ENCODE measurements around the gene TNFAIP3.

Gene TNFAIP3

GRCh38 chr6:137896647-137897046 lies 29.6 kb downstream of the TNFAIP3 start:
- DNase-seq (ENCODE audit: low read depth in 1 of 2, low spot score in 1 of 2) = no peak

- no peak for DNase-seq (ENCODE audit: low read depth in 1 of 2, low spot score in 1 of 2)
These were observed 33.8 kb downstream of the TNFAIP3 start for GRCh38 chr6:137900815-137901214.

- no peak for DNase-seq (ENCODE audit: low read depth in 1 of 2, low spot score in 1 of 2)
These were observed 34.4 kb downstream of the TNFAIP3 start for GRCh38 chr6:137901454-137901853.

- DNase-seq (ENCODE audit: low read depth in 1 of 2, low spot score in 1 of 2) = no peak
These were observed 35.6 kb downstream of the TNFAIP3 start for GRCh38 chr6:137902699-137903098.

- DNase-seq (ENCODE audit: low read depth in 1 of 2, low spot score in 1 of 2) = no peak
These were observed 36.3 kb downstream of the TNFAIP3 start for GRCh38 chr6:137903274-137903932.

GRCh38 chr6:137903933-137904821 lies 37.1 kb downstream of the TNFAIP3 start:
- DNase-seq (ENCODE audit: low read depth in 1 of 2, low spot score in 1 of 2) = no peak

GRCh38 chr6:137904822-137905617 lies 38.0 kb downstream of the TNFAIP3 start:
- peak; percentile 28 to 73 for DNase-seq (ENCODE audit: low read depth in 1 of 2, low spot score in 1 of 2)

GRCh38 chr6:137906020-137906472 lies 39.0 kb downstream of the TNFAIP3 start:
- no peak for DNase-seq (ENCODE audit: low read depth in 1 of 2, low spot score in 1 of 2)

GRCh38 chr6:137907170-137907569 lies 40.1 kb downstream of the TNFAIP3 start:
- no peak for DNase-seq (ENCODE audit: low read depth in 1 of 2, low spot score in 1 of 2)

- DNase-seq (ENCODE audit: low read depth in 1 of 2, low spot score in 1 of 2) = no peak
These were observed 42.5 kb downstream of the TNFAIP3 start for GRCh38 chr6:137909533-137909932.

- no peak for DNase-seq (ENCODE audit: low read depth in 1 of 2, low spot score in 1 of 2)
These were observed 43.4 kb downstream of the TNFAIP3 start for GRCh38 chr6:137910424-137910834.

GRCh38 chr6:137910843-137911456 lies 43.9 kb downstream of the TNFAIP3 start:
- no peak for DNase-seq (ENCODE audit: low read depth in 1 of 2, low spot score in 1 of 2)

- no peak for DNase-seq (ENCODE audit: low read depth in 1 of 2, low spot score in 1 of 2)
These were observed 44.7 kb downstream of the TNFAIP3 start for GRCh38 chr6:137911675-137912191.

GRCh38 chr6:137912813-137913212 lies 45.8 kb downstream of the TNFAIP3 start:
- no peak for DNase-seq (ENCODE audit: low read depth in 1 of 2, low spot score in 1 of 2)

GRCh38 chr6:137913434-137913833 lies 46.4 kb downstream of the TNFAIP3 start:
- no peak for DNase-seq (ENCODE audit: low read depth in 1 of 2, low spot score in 1 of 2)

- no peak for DNase-seq (ENCODE audit: low read depth in 1 of 2, low spot score in 1 of 2)
These were observed 47.0 kb downstream of the TNFAIP3 start for GRCh38 chr6:137913996-137914529.

GRCh38 chr6:137914530-137915193 lies 47.6 kb downstream of the TNFAIP3 start:
- no peak for DNase-seq (ENCODE audit: low read depth in 1 of 2, low spot score in 1 of 2)

- DNase-seq (ENCODE audit: low read depth in 1 of 2, low spot score in 1 of 2) = no peak
These were observed 48.7 kb downstream of the TNFAIP3 start for GRCh38 chr6:137915790-137916189.

GRCh38 chr6:137917551-137918325 lies 50.7 kb downstream of the TNFAIP3 start:
- DNase-seq (ENCODE audit: low read depth in 1 of 2, low spot score in 1 of 2) = no peak

All from stimulated activated CD4-positive, alpha-beta T cell treated with anti-CD3 and anti-CD28 coated beads, Interleukin-15, amount 100 ng/mL, for 1 hour (primary cell).